Stimulated activated CD8-positive, alpha-beta memory T cell treated with anti-CD3 and anti-CD28 coated beads, Interleukin-2, amount 100 ng/mL, for 1 hour (primary cell): ENCODE results near the gene ASIC1.
"Not testable (repeated sequence)": the region's sequence is repeated elsewhere in the genome, so short reads cannot be mapped to it uniquely, and the experiment has no call there.

Experiments
- DNase-seq, 2 donors: peaks; one replicate each; pipeline ENCODE4 v3.0.0-alpha.2; 2020; ENCODE audit warnings: low read depth in 2 of 2

Gene ASIC1

DNA sequence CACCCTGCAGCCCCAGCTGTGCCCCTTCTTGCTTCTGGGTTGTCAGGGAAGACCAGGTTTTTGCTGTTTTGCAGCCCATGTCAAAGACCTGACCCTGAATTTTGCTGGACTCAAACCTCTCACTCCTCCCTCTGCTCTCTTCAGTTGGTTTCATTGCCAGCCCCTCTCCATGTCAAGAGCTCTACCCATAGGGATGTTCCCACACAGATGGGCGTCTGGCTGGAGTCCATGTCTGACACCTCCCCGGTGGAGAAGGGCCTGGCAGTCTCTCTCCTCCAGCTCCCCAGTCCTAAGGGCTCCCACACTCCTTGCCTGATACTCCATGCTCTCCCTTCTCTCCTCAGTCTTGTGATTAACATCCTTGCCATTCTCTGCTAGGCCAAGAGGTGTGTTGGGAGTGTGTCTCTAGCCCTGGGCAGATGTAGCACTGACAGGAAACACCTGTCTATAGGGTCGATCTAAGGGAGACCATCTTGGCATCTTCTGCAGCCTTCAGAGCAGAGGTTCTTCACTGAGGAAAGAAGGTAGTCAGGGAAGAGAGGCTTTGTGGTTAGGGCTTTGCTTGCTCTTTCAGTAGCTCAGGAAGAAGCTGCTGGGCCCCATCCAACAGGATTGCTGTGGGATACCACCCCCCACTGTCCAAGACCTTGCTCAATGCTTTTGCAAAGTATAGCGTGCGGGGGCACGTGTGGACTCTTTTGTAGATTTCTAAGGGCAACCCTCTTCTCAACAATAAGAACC is 4.7 kb downstream of the ASIC1 start:
- no peak for DNase-seq

DNA sequence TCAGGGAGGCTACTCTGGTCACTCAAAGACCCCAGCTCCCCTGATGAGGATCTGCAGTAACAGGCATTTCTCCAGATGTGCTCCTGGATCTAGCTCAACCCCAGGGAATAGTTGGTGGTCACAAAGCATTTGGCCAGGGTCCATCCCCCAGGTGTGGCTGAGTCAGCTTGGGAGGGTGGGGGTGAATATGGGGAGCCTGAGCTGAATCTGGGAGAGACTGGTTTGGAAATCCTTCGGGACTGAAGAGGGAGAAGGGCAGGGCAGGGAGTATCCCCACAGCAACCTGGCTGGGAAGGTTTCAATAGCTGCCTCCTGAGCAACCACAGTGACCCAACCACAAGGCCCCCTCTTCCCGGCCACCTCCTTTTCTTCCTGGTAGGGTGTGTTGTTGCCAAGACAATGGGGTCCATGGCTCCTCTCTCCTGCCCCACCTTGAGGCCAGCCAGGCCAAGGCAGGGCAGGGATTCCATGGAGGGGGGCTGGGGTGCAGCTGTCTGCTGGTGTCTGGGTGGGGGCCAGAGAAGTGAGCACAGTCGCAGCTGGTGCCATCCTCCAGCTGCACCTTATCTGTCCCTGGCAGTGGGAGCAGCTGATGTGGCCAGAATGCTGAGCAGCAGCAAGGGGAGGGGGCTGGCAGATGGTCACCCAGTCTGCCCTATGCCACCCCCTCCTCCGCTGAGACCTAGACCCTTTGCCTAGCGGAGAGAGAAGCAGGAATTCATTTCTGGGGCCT is 5.5 kb downstream of the ASIC1 start:
- no peak for DNase-seq

DNA sequence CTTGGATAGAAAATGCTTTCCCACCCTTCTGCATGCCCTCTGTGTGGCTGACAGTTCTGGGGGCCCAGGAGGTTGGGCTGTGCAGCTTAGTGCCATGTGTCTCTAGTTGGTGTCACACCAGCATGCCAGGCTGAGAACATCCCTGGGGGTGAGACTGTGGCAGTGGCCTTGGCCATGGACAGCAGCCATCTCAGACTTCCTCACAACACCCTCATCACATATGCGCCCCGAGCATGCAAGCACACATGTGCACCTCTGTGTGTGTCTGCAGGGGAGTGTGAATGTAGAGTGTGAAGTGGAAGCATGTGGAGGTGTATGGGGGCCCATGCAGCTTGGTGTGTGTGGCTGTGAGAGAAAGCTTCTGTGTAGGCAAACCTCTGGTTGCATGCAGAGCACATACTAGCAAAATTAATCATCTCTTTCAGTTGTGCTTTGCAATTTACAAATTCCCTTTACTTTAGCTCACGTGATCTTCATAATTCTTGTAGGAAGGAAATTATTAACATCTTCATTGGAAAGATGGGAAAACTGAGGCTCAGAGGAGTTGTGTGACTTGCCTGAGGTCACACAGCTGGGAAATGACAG is 8.4 kb downstream of the ASIC1 start:
- DNase-seq: no peak

DNA sequence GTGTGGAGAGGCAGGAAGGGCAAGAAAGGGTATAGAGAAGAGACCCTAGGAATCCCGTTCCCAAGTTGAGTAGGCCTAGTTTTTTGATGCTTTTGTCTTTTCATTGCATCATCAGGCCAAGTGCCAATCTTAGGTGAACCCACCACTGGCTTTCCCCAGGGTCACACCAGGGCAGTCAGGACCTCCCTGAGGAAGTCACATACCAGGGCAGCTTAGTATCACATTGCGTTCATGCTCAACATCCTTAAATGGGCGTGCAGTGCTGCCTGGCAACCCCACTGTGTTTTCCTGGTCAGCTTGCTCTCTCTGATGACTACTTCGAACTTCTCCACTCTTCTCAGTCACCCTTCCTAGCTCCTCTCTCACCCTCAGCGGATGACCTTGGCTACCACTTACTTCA is 9.0 kb downstream of the ASIC1 start:
- no peak for DNase-seq

DNA sequence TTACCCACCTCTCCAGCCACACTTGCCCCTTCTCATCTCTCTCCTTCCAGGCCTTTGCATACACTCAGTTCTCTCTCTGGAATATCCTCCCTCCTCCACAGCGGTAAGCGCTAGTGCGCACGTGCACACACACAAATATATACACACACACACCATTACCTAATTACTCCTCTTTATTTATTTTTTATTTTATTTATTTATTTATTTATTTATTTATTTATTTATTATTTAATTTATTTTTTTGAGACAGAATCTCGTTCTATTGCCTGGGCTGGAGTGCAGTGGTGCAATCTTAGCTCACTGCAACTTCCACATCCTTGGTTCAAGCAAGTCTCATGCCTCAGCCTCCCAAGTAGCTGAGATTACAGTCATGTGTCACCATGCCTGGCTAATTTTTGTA is 11.7 kb downstream of the ASIC1 start:
- no peak for DNase-seq

DNA sequence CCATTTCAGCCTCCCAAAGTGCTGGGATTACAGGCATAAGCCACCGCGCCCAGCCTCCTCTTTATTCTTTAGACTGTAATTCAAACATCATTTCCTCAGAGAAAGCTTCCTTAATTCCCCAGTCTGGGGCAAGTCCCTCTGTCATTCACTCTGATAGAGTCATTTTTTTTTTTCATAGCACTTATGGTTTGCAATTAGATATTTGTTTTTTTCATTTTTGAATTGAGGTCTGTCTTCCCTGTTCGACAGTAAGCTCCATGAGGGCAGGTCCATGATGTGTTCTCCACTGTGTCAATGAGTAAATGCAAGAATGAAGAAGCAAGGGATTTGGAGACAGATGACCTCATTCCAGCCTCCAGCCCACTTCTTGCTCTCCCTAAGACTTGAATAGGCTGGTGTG is 12.1 kb downstream of the ASIC1 start:
- DNase-seq: no peak

DNA sequence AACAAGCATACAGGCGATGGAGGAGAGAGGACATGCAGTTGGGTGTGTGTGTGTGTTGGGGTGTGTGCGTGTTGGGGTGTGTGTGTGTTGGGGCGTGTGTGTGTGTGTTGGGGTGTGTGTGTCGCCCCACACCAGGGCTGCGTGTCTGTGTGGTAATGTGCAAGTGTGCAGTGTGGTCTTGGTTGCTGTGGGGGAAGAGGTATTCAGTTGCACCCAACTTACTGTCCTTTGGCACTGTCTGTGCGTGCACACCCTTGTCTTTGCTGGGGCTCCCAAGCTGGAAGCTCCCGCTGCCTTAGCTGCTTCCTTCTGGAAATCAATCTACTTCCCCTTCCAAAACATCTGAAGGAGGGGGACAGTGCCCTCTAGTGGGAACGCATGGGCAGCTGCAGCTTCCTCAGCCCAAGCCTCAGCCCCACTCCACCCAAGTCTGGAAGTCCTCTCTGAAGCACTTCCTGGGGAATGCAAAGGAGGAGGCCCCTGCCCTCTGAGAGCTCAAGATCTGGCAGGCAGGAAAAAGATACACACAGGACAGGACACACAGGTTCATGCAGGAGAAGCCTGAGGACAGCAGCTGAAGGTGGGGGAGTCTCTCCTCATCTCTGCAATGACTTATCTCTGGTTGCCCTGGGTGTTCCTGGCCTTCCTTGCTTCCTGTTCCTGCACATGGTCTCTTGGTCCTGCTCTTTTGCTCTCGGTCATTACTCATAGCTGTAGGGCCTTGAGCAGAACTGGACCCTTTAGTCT is 13.1 kb downstream of the ASIC1 start:
- peak; percentile 36 to 56 for DNase-seq

DNA sequence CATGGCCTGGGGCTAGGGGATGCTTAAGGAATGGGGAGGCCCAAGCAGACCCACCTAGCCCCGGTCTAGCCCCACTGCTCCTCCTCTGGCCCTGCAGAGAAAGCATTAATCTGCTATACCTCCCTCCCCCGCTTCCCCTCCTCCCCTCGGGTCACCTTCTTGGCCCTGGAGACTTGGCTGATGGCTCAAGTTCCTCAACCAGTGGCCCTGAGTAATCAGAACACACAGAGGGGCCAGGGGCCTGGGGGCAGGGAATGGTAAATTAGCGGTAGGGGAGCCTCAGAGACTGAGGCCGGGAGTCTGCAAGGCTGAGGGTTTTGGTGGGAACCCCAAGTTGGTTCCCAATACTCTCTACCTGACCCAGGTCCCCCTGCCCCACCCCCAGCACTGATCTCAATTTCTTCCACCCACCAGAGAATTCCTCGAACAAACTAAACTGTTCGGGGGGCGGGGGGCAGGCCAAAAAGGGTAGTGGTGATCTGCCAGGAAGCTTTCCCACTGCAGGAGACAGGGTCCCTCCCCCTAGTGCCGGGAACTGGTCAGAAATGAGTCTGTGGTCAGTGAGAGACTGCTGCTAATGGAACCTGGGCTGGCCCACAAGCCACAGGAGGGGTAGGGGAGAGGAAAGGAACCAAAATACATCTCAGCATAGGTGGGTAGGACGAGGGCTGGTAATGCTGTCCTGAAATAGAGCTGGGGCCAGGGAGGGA is 15.0 kb downstream of the ASIC1 start:
- no peak for DNase-seq

DNA sequence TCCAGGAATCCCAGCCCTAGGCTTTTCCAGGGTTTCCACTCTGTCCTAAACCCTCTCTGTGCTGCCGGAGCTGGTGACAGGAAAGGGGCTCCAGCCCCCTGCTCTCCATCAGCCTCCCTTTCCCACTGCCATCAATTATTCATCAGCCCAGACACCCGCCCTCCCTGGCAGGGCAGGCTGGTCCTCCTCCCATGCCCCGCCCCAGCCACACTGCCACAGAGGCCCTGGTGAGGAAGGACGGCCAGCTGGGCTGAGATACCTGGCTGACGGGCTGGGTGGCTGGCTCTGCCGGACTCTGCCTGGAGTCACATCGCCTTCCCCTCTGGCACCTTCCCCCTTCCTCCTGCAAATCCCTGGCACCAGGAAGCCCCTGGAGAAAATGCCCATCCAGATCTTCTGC is 15.8 kb downstream of the ASIC1 start:
- no peak for DNase-seq

DNA sequence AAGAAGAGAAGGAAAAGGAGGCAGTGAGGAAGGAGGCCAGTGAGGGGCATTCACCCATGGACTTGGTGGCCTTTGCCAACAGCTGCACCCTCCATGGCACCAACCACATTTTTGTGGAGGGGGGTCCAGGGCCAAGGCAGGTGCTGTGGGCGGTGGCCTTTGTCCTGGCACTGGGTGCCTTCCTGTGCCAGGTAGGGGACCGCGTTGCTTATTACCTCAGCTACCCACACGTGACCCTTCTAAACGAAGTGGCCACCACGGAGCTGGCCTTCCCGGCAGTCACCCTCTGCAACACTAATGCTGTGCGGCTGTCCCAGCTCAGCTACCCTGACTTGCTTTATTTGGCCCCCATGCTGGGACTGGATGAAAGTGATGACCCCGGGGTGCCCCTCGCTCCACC is 16.3 kb downstream of the ASIC1 start:
- no peak for DNase-seq

DNA sequence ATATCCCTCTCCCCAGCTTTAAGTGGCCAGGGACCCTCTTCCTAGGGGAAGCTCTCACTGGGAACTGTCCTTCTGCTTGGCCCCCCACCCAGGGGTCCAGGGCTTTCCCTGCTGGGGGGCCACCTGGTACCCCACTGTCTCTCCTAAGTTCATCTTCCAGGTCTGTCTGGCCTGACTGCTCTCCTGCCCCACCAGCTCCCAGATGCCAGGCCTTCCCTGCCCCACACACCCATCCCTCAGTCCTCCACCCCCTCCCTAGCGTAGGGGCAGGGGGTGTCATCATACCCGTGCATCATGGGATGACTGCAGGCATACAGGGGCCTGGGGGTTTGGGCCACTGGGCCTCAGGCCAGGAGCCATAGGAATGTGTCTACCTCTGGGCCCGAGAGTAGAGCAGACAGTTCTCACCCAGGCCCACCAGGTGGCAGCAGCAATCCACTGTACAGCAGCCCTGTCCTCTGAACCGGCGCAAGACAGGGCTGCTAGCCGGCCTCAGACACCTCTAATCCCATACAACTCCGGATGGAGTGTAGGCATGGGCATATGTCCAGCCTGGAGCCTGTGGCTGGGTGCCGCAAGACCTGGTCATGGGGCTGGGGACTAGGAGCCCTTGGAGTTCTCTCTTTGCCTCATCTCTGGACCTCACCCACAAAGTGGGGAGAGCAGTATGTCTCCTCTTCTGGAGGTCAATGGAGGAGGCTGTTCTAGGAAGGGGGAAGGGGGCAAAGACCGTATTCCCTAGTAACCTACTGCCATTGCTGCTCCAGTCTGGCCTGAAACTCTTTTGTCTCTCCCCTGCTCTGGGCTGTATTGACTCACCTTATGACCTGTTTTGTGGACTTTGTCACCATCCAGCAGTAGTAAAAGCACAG is 17.8 kb downstream of the ASIC1 start:
- peak; percentile 47 to 65 for DNase-seq

DNA sequence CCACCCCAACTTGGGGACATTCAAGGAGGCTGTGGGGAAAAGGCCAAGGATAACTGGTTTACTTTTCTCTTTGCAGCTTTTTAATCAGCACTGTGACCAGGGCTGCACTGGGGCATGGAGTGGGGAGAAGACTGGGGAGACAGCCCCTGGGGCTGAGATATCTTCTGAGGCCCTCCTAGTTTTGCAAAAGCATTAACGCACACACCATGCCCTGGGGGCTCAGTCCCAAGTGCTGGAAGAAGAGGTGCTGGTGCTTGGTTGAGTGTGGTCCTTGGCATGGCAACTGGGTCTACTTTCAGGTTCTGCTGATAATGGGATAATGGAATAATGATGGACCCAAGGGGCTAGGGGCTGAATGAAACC is 18.4 kb downstream of the ASIC1 start:
- no peak for DNase-seq

DNA sequence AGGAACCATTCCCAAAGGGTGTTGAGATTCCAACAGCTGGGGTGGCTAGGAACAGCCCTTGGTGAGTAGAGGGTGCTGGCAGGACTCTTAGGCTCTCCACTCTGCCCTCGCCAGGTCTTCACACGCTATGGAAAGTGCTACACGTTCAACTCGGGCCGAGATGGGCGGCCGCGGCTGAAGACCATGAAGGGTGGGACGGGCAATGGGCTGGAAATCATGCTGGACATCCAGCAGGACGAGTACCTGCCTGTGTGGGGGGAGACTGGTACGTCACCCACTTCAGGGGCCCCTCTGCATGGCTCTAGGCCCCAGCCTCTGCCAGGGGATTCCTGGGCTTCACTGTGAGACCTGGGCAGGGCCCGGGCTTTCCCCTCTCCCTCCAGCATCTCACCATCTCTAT is 19.7 kb downstream of the ASIC1 start:
- DNase-seq: no peak

DNA sequence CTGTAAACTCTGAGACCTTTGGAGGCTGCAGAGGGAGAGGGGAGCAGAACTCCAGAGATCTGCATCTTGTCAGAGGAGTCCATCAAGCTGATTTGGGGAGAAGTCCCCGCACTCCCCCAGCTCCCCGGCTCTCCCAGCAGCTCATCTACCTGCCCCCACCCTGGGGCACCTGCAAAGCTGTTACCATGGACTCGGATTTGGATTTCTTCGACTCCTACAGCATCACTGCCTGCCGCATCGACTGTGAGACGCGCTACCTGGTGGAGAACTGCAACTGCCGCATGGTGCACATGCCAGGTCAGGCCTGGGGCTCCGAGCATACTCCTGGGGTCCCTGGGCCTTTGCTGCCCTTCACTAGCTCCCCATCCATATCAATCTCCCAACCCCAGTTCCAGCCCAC is 20.9 kb downstream of the ASIC1 start:
- no peak for DNase-seq

DNA sequence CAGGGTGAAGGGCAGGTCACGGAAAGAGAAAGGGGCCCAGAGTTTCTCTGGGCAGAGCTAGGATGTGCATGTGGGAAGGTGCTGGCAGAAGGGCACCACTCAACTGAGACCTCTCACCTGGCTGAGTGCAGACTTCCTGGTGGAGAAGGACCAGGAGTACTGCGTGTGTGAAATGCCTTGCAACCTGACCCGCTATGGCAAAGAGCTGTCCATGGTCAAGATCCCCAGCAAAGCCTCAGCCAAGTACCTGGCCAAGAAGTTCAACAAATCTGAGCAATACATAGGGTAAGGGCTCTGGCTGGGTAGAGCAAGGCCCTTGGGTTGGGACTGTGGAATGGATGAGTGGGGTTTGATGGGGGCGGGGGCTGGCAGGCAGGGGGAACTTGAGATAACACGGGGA is 22.4 kb downstream of the ASIC1 start:
- no peak for DNase-seq

DNA sequence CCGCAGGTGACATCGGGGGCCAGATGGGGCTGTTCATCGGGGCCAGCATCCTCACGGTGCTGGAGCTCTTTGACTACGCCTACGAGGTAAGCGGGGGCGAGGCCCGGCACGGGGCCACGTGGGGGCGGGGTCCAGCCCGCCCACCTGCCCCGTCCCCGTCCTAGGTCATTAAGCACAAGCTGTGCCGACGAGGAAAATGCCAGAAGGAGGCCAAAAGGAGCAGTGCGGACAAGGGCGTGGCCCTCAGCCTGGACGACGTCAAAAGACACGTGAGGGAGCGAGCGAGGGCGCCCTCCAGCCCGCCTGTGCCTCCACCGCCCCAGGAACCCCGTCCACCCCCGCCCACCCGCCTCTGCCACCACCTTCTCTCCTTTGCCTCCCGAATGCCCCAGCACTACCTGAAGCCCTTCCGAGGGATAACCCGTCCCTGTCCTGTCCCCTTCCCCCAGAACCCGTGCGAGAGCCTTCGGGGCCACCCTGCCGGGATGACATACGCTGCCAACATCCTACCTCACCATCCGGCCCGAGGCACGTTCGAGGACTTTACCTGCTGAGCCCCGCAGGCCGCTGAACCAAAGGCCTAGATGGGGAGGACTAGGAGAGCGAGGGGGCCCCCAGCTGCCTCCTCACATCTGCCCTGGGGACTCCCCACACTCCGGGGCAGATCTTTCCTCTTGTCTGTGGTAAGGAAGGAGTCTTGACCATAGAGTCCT is 23.9 kb downstream of the ASIC1 start:
- no peak for DNase-seq

DNA sequence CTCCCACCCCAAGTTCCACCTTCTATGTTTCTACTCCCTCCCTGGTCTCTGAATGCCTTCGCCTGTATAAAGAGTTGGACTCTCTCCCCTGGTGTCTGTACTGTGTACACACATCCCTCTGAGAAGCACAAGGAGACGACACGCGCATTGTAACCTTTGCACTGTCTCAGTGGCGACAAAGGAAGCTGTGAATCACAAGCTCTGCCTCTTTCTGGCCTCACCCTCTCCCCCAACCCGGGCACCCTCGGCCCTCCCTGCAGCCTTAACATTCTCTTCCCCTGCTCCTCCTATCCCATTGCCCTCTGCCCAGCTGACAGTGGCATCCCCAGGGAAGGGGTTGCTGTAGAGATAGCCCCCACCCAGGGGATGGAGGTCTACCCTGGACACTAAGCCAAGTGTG is 25.2 kb downstream of the ASIC1 start:
- DNase-seq: no peak

DNA sequence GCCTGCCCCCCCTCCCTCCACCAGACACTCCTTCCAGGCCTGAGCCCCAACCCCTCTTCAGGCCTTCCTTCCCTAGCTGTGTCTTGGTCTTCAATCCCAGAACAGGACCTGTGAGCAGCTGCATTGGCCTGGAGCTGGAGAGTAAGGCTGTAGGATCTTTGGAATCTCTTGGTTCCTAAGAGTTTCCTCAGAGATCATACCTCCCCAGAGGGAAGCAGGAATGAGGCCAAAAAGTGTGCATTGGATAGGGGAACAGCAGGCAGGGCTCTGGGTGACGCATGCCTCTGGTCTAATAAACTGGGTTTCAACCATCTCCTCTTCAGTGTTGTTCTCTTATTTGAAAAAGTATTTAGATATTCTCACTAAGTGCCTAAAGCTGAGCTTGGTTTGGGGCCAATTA is 25.9 kb downstream of the ASIC1 start:
- no peak for DNase-seq

DNA sequence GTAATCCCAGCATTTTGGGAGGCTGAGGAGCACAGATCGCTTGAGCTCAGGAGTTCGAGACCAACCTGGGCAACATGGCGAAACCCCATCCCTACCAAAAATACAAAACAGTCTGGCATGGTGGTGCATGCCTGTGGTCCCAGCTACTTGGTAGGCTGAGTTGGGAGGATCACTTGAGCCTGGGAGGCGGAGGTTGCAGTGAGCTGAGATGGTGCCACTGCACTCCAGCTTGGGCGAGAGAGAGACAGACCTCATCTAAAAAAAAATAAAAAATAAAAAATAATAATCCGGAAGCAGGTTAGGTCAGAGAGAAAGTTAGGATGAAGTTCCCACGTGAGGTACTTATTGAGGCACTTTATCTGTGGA is 27.0 kb downstream of the ASIC1 start:
- DNase-seq: not testable (repeated sequence)
